Measurements from ENCODE around the gene ATAD3A. TPM values are rescaled to one million over a fixed set of nuclear protein-coding genes. Genes with fewer than 3 reads are reported as not detected.
A peak's percentile ranks its signal among the peaks of the same experiment; 100 is the strongest.
"Not testable (repeated sequence)": the region's sequence is repeated elsewhere in the genome, so short reads cannot be mapped to it uniquely, and the experiment has no call there.

Gene ATAD3A
- total RNA-seq, 1 experiment from 2014 or later: 92.7 TPM

GRCh38 chr1:1509465-1509850 is 2.5 kb upstream of the ATAD3A start:
- POLR2A ChIA-PET (ENCODE audit: low non-redundant PET); H3K27me3 ChIP-seq (replicated peaks; ENCODE audit: insufficient read depth, low read depth, low read length, poor library complexity); H3K27ac ChIP-seq (ENCODE audit: low read depth, low read length, poor library complexity, severe bottlenecking); CTCF ChIA-PET; DNase-seq (ENCODE audit: low spot score); H3K4me1 ChIP-seq (ENCODE audit: insufficient read depth, low read length, poor library complexity, severe bottlenecking); BruUV-seq (replicated peaks); intact Hi-C loops (cut with micrococcal nuclease; ENCODE audit: unreplicated experiment); H3K4me3 ChIP-seq (ENCODE audit: low read depth, low read length, poor library complexity, severe bottlenecking); H3K36me3 ChIP-seq (ENCODE audit: insufficient read depth, low read length, poor library complexity, severe bottlenecking); H3K9me3 ChIP-seq (ENCODE audit: low read depth, low read length, poor library complexity, severe bottlenecking): not testable (repeated sequence)

- ChIA-PET POLR2A (ENCODE audit: low non-redundant PET) (no interaction called here), CTCF (interaction anchor here (0.7 kb wide), 1 partner anchor 139 kb away, joined by 5 read pairs; no protein-coding TSS in a partner anchor)
- Histone ChIP-seq H3K9me3 (ENCODE audit: low read depth, low read length, poor library complexity, severe bottlenecking) (no peaks in the 10 kb centered on the region), H3K27me3 (replicated peaks; ENCODE audit: insufficient read depth, low read depth, low read length, poor library complexity) (no peaks in the 10 kb centered on the region), H3K4me1 (ENCODE audit: insufficient read depth, low read length, poor library complexity, severe bottlenecking) (no peaks in the 10 kb centered on the region), H3K36me3 (ENCODE audit: insufficient read depth, low read length, poor library complexity, severe bottlenecking) (no peaks in the 10 kb centered on the region), H3K4me3 (ENCODE audit: low read depth, low read length, poor library complexity, severe bottlenecking) (peak overlapping the region; percentile 79), H3K27ac (ENCODE audit: low read depth, low read length, poor library complexity, severe bottlenecking) (peak overlapping the region; percentile 93)
- intact Hi-C loops (cut with micrococcal nuclease; ENCODE audit: unreplicated experiment): no loop called here
- DNase-seq (ENCODE audit: low spot score): peak; percentile 37
- TF ChIP-seq CTCF (conservative IDR thresholded peaks at IDR 0.05; ENCODE audit: low read depth, low read length) (no peak), EZH2 (IDR thresholded peaks at IDR 0.05; ENCODE audit: borderline replicate concordance, low read depth, low read length, poor library complexity, severe bottlenecking) (no peak)
- BruUV-seq (replicated peaks): TSS peak; percentile 96
These were observed 940 bp upstream of the ATAD3A start for GRCh38 chr1:1510912-1511532.

GRCh38 chr1:1512425-1512824 is 463 bp downstream of the ATAD3A start:
- H3K9me3 ChIP-seq (ENCODE audit: low read depth, low read length, poor library complexity, severe bottlenecking); H3K36me3 ChIP-seq (ENCODE audit: insufficient read depth, low read length, poor library complexity, severe bottlenecking); H3K27me3 ChIP-seq (replicated peaks; ENCODE audit: insufficient read depth, low read depth, low read length, poor library complexity); H3K4me1 ChIP-seq (ENCODE audit: insufficient read depth, low read length, poor library complexity, severe bottlenecking); CTCF ChIA-PET; BruUV-seq (replicated peaks); POLR2A ChIA-PET (ENCODE audit: low non-redundant PET); DNase-seq (ENCODE audit: low spot score); intact Hi-C loops (cut with micrococcal nuclease; ENCODE audit: unreplicated experiment): not testable (repeated sequence)
- peak overlapping the region; percentile 79 for H3K4me3 ChIP-seq (ENCODE audit: low read depth, low read length, poor library complexity, severe bottlenecking)
- H3K27ac ChIP-seq (ENCODE audit: low read depth, low read length, poor library complexity, severe bottlenecking): peak overlapping the region; percentile 93

GRCh38 chr1:1513675-1514074 is 1.7 kb downstream of the ATAD3A start:
- H3K4me1 ChIP-seq (ENCODE audit: insufficient read depth, low read length, poor library complexity, severe bottlenecking); H3K9me3 ChIP-seq (ENCODE audit: low read depth, low read length, poor library complexity, severe bottlenecking); H3K36me3 ChIP-seq (ENCODE audit: insufficient read depth, low read length, poor library complexity, severe bottlenecking); DNase-seq (ENCODE audit: low spot score); CTCF ChIA-PET; BruUV-seq (replicated peaks); POLR2A ChIA-PET (ENCODE audit: low non-redundant PET); H3K27ac ChIP-seq (ENCODE audit: low read depth, low read length, poor library complexity, severe bottlenecking); H3K27me3 ChIP-seq (replicated peaks; ENCODE audit: insufficient read depth, low read depth, low read length, poor library complexity); intact Hi-C loops (cut with micrococcal nuclease; ENCODE audit: unreplicated experiment): not testable (repeated sequence)
- H3K4me3 ChIP-seq (ENCODE audit: low read depth, low read length, poor library complexity, severe bottlenecking): peak overlapping the region; percentile 21

GRCh38 chr1:1514376-1514775 is 2.4 kb downstream of the ATAD3A start:
- BruUV-seq (replicated peaks); POLR2A ChIA-PET (ENCODE audit: low non-redundant PET); intact Hi-C loops (cut with micrococcal nuclease; ENCODE audit: unreplicated experiment): not testable (repeated sequence)

GRCh38 chr1:1516923-1517322 is 5.0 kb downstream of the ATAD3A start:
- CTCF ChIA-PET; H3K27ac ChIP-seq (ENCODE audit: low read depth, low read length, poor library complexity, severe bottlenecking); H3K4me3 ChIP-seq (ENCODE audit: low read depth, low read length, poor library complexity, severe bottlenecking); intact Hi-C loops (cut with micrococcal nuclease; ENCODE audit: unreplicated experiment); POLR2A ChIA-PET (ENCODE audit: low non-redundant PET); H3K9me3 ChIP-seq (ENCODE audit: low read depth, low read length, poor library complexity, severe bottlenecking); H3K4me1 ChIP-seq (ENCODE audit: insufficient read depth, low read length, poor library complexity, severe bottlenecking); BruUV-seq (replicated peaks); H3K27me3 ChIP-seq (replicated peaks; ENCODE audit: insufficient read depth, low read depth, low read length, poor library complexity); DNase-seq (ENCODE audit: low spot score): not testable (repeated sequence)
- peaks cover 11% of the 10 kb centered on the region for H3K36me3 ChIP-seq (ENCODE audit: insufficient read depth, low read length, poor library complexity, severe bottlenecking)

More at GRCh38 chr1:1514376-1514775, 2.4 kb downstream of the ATAD3A start:
- DNase-seq (ENCODE audit: low spot score); H3K36me3 ChIP-seq (ENCODE audit: insufficient read depth, low read length, poor library complexity, severe bottlenecking); H3K27me3 ChIP-seq (replicated peaks; ENCODE audit: insufficient read depth, low read depth, low read length, poor library complexity); H3K4me1 ChIP-seq (ENCODE audit: insufficient read depth, low read length, poor library complexity, severe bottlenecking); CTCF ChIA-PET; H3K4me3 ChIP-seq (ENCODE audit: low read depth, low read length, poor library complexity, severe bottlenecking); H3K27ac ChIP-seq (ENCODE audit: low read depth, low read length, poor library complexity, severe bottlenecking); H3K9me3 ChIP-seq (ENCODE audit: low read depth, low read length, poor library complexity, severe bottlenecking): not testable (repeated sequence)
